HG02973 (cell line): ENCODE results near the gene FRMD8.

Experiments
- ATAC-seq: cut with Tn5 transposase; IDR thresholded peaks from one replicate; pipeline ENCODE4 v1.9.1; 2021; ENCODE audit warnings: moderate library complexity; ENCODE audit not compliant: unreplicated experiment

FRMD8 gene

DNA sequence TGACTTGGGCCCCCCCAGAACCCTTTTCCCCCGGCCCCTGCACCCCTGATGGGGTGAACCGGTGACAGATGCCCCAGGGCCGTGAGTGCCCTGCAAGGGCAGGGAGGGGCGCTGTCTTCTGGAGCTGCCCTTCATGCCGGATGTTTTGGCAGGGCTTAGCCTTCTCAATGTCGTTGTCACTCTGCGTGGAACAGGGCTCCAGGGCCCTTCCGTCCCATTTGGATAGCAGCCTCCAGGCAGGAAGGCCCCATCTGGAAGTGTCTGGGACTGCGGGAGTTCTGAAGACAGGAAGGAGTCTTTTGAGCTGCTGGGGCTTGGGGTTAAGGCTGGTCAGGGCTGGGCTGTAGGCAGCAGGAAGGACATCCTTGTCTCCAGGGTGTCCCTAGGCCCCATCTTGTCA, 4.6 kb downstream of the FRMD8 start:
- ATAC-seq, result no peak

DNA sequence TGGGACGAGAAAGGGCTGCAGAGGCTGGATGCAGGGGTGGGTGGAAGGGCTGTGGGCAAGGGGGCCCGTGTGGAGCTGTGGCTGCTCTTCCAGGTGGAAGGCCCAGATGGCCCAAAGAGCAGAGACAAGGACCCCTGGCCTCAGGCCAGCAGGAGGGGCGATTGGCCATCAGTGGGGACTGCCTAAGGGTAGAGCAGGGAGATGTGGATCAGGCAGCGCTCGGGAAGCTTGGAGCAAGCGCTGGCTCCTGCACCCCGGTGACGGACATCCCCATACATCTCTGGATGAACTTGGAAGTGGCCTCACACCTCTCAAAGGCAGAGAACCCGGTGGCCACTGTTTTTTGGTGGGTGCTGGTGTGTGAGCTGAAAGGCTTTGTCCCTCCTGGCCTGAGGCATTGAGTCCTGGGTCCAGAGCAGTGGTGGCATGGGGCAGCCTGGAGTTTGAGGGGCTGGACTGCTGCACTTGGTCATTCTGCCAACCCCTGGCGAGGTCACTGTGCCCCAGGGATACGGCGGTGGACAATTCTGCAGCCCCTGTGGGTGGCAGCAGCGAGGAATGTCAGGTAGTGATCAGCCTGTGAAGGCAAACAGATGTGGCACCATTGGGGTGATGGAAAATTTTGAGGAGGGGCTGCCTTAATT, 5.9 kb downstream of the FRMD8 start:
- no peak for ATAC-seq

GRCh38 chr11:65392899-65393298, 6.5 kb downstream of the FRMD8 start:
- no peak for ATAC-seq

DNA sequence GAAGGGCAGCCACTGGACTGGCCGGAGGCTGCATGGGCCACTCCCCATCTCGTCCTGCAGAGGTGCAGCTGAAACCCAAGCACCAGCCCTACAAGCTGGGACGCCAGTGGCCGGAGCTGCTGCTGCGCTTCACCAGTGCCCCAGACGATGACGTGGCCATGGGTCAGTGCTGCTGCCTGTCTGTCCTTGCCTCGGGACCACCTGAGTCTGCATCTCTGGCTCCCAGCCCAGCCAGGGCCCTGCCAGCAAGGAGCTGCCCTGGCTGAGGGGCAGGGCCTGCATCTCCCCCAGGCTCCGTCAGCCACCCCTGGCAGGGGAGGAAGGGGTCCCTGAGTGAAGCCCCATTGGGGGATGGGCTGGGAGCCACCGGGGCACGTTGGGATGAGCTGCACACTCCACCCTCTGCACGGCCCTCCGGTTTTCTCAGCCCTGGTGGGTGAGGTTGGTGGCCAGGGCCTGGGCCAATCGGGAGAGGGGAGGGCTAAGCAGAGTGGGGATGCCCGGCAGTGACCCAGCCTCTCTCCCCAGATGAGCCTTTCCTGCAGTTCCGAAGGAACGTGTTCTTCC, 7.2 kb downstream of the FRMD8 start:
- no peak for ATAC-seq

GRCh38 chr11:65394125-65394536, 7.7 kb downstream of the FRMD8 start:
- ATAC-seq, result no peak

- no peak for ATAC-seq
Observed at GRCh38 chr11:65395961-65396530, 9.6 kb downstream of the FRMD8 start.

GRCh38 chr11:65396769-65397745, 10.6 kb downstream of the FRMD8 start:
- ATAC-seq, result no peak

DNA sequence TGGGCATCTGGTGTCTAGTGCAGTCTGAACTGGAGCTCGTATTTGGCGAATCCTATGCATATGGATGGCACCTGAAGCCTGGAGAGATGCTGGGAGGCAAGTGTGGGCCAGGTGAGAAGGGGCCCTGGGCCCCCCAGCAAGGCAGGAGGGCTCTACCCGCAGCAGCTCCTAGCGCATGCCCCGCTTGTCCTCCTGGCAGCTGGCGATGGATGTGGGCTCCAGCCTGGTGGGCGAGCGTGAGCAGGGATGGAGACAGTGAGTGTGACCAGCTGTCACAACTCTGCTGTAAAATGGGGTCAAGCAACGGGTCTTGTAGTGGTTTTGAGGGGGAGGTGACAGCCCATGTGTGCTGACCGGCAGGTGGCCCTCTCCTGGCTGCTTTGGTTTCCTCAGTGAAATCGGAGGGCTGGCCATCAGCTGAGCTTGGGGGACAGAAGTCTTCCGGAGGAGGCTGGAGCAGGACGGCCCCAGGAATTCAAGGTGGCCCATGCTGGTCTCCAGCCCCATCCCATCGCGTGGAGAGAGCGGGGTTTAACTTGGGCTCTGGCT, 12.0 kb downstream of the FRMD8 start:
- no peak for ATAC-seq

DNA sequence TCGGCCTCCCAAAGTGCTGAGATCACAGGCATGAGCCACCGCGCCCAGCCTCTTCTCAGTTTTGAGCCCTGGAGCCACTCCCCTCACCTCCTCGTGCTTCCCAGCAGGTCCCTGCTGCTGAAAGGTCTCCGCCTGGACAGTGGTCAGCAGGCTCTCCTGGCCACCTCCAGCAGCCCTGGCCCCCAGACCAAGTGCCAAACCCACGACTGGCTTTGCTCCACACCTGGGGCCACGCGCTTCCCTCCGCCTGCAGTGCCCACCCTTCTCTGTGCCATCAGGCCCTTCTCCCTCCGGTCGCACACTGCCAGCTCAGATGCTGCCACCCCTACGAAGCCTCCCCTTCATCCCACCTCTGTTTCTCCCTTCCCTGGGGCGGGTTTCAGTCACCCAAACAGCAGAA, 12.8 kb downstream of the FRMD8 start:
- no peak for ATAC-seq

DNA sequence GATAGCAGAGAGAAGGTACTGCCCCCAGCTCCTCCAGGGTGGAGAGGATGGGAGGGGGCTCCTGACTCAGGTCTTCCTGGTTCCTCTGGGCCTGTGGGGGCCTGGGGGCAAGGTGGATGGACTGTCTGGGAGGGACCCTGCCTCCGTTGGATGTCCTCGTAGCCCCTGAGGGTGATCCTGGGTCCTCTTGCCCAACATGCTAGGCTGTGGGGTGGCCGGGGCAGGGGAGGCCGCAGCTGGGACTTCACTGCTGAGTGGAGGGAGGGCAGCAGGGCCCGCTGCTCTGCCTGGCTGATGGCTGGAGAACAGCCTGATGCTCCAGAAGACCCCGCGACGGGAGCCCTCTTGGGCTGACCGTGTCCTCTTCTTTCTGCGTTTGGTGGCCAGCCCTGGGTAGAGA, 13.4 kb downstream of the FRMD8 start:
- ATAC-seq, result no peak

DNA sequence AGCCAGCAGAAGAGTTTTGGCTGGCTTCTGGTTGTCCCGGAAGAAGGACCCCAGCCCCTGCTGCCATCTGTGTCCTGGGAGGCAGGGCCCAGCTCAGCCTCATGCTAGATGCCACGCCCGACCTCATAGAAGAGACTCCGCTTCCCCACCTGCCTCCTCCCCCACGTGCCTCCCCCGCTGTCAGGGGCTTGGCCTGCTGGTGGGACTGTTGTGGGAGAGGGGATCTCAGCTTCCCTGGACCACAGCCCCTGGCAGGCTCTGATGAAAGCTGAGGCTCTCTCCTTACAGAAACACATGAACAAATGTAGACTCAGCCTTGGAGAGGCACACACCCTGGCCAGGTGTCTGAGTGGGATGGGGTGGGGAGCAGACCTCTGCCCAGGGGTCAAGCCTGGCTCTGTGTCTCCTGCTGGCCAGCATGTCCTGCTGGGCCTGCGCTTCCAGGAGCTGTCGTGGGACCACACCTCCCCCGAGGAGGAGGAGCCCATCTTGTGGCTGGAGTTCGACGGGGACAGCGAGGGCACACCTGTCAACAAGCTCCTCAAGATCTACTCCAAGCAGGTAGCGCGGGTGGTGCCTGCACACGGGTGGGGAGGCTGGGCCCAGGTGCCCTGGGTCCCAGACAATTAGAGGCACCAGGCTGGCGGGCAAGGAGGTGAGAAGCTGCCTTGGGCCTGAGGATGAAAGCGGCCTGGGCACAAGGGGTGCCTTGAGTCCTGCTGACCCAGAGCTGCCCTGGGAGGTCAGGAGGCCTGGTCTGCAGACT, 14.1 kb downstream of the FRMD8 start:
- no peak for ATAC-seq

DNA sequence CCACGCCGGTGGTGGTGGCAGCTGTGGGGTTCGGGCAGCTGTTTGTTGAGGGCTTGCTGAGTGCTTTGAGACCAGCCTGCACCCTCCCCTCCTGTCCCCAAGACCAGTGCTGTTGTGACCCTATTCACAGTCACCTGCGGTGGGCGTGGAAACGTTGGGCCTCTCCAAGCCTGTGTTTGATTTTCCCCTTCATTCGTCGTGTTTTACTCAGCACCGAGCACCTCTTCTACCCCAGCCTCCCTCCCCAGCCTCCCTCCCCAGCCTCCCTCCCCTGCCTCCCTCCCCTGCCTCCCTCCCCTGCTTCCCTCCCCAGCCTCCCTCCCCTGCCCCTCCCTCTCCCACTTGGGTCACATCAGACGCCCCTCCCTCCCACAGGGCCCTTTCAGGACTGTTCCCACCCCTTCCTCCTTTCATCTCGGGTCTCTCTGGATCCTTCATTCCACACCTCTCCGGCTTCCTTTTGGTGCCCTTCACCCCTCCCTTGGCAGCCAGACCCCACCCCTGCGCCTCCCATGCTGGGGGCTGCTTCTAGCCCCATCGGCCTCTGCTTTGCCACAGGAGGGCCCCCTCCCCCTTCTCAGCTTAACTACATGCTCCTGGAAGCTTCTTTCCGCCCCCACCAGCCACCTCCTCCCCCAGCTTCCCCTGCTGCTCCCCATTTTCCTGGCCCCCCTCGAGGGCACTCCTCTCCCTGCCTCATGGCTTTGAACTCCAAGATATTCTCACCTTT, 14.8 kb downstream of the FRMD8 start:
- ATAC-seq, result no peak

GRCh38 chr11:65401803-65402248, 15.4 kb downstream of the FRMD8 start:
- ATAC-seq, result no peak

DNA sequence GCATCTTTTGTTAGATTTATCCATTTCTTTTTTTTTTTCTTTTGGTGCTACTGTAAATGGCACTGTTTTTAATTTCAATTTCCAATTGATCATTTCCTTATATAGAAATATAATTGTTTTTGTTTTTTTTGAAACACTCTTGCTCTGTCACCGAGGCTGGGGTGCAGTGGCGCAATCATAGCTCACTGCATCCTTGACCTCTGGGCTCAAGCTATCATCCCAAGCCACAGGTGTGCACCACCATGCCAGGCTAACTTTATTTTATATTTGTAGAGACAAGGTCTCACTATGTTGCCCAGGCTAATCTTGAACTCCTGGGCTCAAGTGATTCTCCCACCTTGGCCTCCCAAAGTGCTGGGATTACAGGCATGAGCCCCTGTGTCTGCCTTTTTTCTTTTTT, 16.4 kb downstream of the FRMD8 start:
- no peak for ATAC-seq

DNA sequence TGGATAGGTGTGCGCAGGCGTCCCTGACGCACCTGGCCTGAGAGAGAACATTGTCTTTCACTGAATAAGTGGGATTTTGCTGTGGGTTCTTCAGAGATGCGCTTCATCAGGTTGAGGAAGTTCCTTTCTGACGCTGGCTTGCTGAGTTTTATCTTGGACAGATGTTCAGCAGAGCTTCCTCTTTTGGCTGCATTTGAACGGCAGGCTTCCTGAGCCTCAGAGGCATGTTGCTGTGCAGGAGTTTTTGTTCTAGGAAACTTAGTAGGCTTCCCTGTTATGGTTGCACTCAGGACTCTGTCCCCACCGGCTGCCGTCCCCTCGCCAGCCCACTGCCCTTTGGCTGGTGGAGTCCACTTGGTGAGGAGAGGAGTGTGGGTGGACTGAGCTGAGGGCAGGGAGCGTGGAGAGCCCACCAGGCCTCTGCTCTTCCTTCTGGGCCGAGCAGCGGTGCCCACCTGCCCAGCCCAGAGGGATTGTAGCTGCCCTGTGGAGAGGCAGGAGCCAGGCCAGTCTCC, 17.2 kb downstream of the FRMD8 start:
- no peak for ATAC-seq

GRCh38 chr11:65404210-65404609, 17.8 kb downstream of the FRMD8 start:
- no peak for ATAC-seq

- no peak for ATAC-seq
Observed at GRCh38 chr11:65404638-65405339, 18.4 kb downstream of the FRMD8 start.

DNA sequence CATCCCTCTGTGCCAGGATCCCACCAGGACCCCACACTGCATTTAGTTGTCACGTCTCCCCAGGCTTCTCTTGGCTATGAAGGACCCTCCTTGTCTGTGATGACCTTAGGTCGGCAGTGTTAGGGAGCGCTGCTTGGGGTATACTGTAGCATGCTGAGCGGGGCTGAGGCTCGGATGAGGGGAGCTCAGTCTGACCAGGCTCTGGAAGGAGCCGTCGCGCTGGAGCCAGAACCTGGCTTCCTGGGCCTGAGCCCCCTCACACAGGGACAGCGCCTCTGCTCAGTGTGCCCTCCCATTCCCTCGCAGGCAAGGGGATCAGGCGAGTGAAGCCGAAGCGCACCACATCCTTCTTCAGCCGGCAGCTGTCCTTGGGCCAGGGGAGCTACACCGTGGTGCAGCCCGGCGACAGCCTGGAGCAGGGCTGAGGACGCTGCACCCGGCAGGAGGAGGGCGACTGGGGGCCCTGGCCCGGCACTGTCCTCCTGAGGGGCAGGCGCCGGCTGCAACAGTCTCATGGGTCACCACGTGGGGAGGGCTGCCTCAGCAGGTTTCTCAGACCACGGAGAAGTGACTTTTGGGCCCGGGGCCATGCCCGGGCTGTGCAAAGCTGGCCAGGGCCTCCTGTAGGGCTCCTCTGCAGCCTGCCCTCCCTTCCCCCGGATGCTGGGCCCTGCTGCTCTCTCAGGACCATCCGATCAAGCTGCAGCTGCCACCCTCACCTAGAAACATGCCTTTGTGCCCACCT, 24.7 kb downstream of the FRMD8 start:
- no peak for ATAC-seq
